Measurements from ENCODE around the gene NEK10. TPM values are rescaled to one million over a fixed set of nuclear protein-coding genes. Genes with fewer than 3 reads are reported as not detected.

Gene NEK10
- total and polyA plus RNA-seq, 2 donors (not counting 1 experiment from before 2014, with no cell fraction given): 0.49 to 0.55 TPM

GRCh38 chr3:27202959-27203358 is 166.2 kb downstream of the NEK10 start:
- DNase-seq: no peak
- Mint-ChIP-seq H3K4me3 (no peak overlapping the region), H3K4me1 (no peaks in the 10 kb centered on the region), H3K27me3 (no peaks in the 10 kb centered on the region), H3K9me3 (ENCODE audit: insufficient read depth) (no peaks in the 10 kb centered on the region), H3K27ac (no peak overlapping the region)
- H3K79me2 ChIP-seq (ENCODE audit: control insufficient read depth, insufficient read depth, low read length): no peaks in the 10 kb centered on the region
- no peak overlapping the region for H3K27ac ChIP-seq (ENCODE audit: low read length in 2 of 2)
- H3K4me3 ChIP-seq (ENCODE audit: control extremely low read depth in 1 of 5, extremely low read depth in 1 of 5, insufficient read depth in 1 of 5, low read depth in 2 of 5, low read length in 4 of 5): no peak overlapping the region
- TF ChIP-seq CTCF (IDR thresholded peaks at IDR 0.05) (no peak), EZH2 (IDR thresholded peaks at IDR 0.05; ENCODE audit: borderline replicate concordance, insufficient read depth, low read depth, low read length, poor library complexity, severe bottlenecking) (no peak)
- no peaks in the 10 kb centered on the region for H3K27me3 ChIP-seq (replicated peaks in 1 of 4; ENCODE audit: control extremely low read depth in 1 of 4, control insufficient read depth in 3 of 4, insufficient read depth in 4 of 4, low read length in 3 of 4)
- H3K4me1 ChIP-seq (ENCODE audit: control insufficient read depth in 2 of 2, insufficient read depth in 2 of 2, low read length in 2 of 2): no peaks in the 10 kb centered on the region
- ChIA-PET CTCF (no interaction called here), POLR2A (no interaction called here)
- no peak overlapping the region for H3K4me2 ChIP-seq (replicated peaks; ENCODE audit: low read depth, low read length, poor library complexity, severe bottlenecking)
- intact Hi-C loops (cut with micrococcal nuclease): no loop called here
- H3K9me3 ChIP-seq (ENCODE audit: control extremely low read depth in 1 of 3, control insufficient read depth in 2 of 3, insufficient read depth in 1 of 3, low read length in 2 of 3): no peaks in the 10 kb centered on the region
- WGBS (ENCODE audit: insufficient coverage): 100% methylated on average over 1 of the region's 1 CpG
- H3K9ac ChIP-seq (ENCODE audit: low read length): no peak overlapping the region
- H2AFZ ChIP-seq (ENCODE audit: insufficient read depth, low read depth, low read length, poor library complexity, severe bottlenecking): no peak overlapping the region
- no peaks in the 10 kb centered on the region for H3K36me3 ChIP-seq (replicated peaks in 1 of 2; ENCODE audit: control extremely low read depth in 1 of 2, control insufficient read depth in 1 of 2, extremely low read depth in 1 of 2, insufficient read depth in 2 of 2, low read length in 1 of 2)
- no peak for ATAC-seq (ENCODE audit: low read depth)
- H4K20me1 ChIP-seq (ENCODE audit: control insufficient read depth, insufficient read depth, low read length, poor library complexity, severe bottlenecking): no peaks in the 10 kb centered on the region

- Mint-ChIP-seq H3K27me3 (peaks cover 3% of the 10 kb centered on the region), H3K27ac (no peak overlapping the region), H3K4me1 (no peaks in the 10 kb centered on the region), H3K9me3 (ENCODE audit: insufficient read depth) (no peaks in the 10 kb centered on the region), H3K4me3 (no peak overlapping the region)
- Histone ChIP-seq H3K9ac (ENCODE audit: low read length) (no peak overlapping the region), H4K20me1 (ENCODE audit: control insufficient read depth, insufficient read depth, low read length, poor library complexity, severe bottlenecking) (no peaks in the 10 kb centered on the region), H3K4me1 (ENCODE audit: control insufficient read depth in 2 of 2, insufficient read depth in 2 of 2, low read length in 2 of 2) (no peaks in the 10 kb centered on the region), H3K4me3 (ENCODE audit: control extremely low read depth in 1 of 5, extremely low read depth in 1 of 5, insufficient read depth in 1 of 5, low read depth in 2 of 5, low read length in 4 of 5) (no peak overlapping the region), H3K4me2 (replicated peaks; ENCODE audit: low read depth, low read length, poor library complexity, severe bottlenecking) (no peak overlapping the region), H3K27me3 (replicated peaks in 1 of 4; ENCODE audit: control extremely low read depth in 1 of 4, control insufficient read depth in 3 of 4, insufficient read depth in 4 of 4, low read length in 3 of 4) (no peaks in the 10 kb centered on the region), H2AFZ (ENCODE audit: insufficient read depth, low read depth, low read length, poor library complexity, severe bottlenecking) (no peak overlapping the region), H3K79me2 (ENCODE audit: control insufficient read depth, insufficient read depth, low read length) (no peaks in the 10 kb centered on the region), H3K36me3 (replicated peaks in 1 of 2; ENCODE audit: control extremely low read depth in 1 of 2, control insufficient read depth in 1 of 2, extremely low read depth in 1 of 2, insufficient read depth in 2 of 2, low read length in 1 of 2) (no peaks in the 10 kb centered on the region), H3K27ac (ENCODE audit: low read length in 2 of 2) (no peak overlapping the region), H3K9me3 (ENCODE audit: control extremely low read depth in 1 of 3, control insufficient read depth in 2 of 3, insufficient read depth in 1 of 3, low read length in 2 of 3) (peaks cover 0 to 3% (median 0%) of the 10 kb centered on the region in 3 donors)
- ChIA-PET POLR2A (no interaction called here), CTCF (no interaction called here)
- ATAC-seq (ENCODE audit: low read depth): no peak
- no peak for DNase-seq
- TF ChIP-seq EZH2 (IDR thresholded peaks at IDR 0.05; ENCODE audit: borderline replicate concordance, insufficient read depth, low read depth, low read length, poor library complexity, severe bottlenecking) (no peak), CTCF (IDR thresholded peaks at IDR 0.05) (no peak)
- WGBS (ENCODE audit: insufficient coverage): 89% methylated on average over 1 of the region's 5 CpGs
- intact Hi-C loops (cut with micrococcal nuclease): no loop called here
Observed at GRCh38 chr3:27201492-27201891, 167.7 kb downstream of the NEK10 start.

Data from B cell (primary cell).